HTR-8/SVneo (cell line): ENCODE results near the gene CPOX.

ENCODE experiments used
- DNase-seq: peaks from one replicate; pipeline ENCODE4 v3.0.0; 2011; ENCODE audit warnings: low spot score, mixed read lengths; ENCODE audit not compliant: insufficient read length
- FAIRE-seq: peaks from 2 replicates; lab custom pipeline; 2011; peaks lifted over from hg19 to GRCh38; lab: Jason Lieb, UNC

CPOX gene

GRCh38 chr3:98596541-98597500 lies 3.4 kb upstream of the CPOX start:
- FAIRE-seq, result no peak
- no peak for DNase-seq

- DNase-seq (no peak), FAIRE-seq (no peak)
Measured at GRCh38 chr3:98596087-98596486, 2.7 kb upstream of the CPOX start.

DNA sequence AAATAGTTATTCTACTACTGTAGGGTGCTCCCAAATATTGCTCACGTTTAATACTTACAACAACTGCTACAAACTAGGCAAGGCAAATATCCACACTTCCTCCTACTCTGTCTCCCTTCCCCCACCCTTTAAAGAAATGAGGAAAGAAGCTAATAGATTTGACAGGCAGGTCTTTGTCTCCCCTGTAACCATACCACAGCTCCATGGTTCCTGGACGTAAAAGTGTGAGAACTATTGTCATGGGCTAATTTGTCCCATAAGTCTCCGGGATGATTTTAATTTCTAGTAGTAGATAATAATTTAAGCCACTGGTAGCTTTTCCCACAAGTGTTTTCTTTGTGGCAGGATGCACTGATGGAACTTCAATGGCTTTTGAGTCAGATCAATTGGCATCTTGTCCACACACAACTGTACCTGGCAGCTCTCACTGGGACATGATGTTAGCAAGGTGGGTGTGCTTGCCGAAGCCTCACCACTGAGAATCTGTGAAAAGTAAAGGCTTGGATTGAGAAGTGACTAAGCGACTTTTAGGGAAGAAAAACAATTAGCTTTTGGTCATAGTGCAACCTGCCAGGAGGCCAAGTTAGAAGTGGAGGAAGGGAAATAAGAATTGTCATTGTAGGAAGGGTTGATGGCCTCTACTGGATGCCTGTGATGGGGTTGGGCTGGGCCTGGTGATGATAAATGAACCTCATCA lies 1.4 kb upstream of the CPOX start:
- DNase-seq, result no peak
- no peak for FAIRE-seq

GRCh38 chr3:98592345-98592935 lies 971 bp downstream of the CPOX start:
- FAIRE-seq, result no peak
- no peak for DNase-seq

GRCh38 chr3:98589331-98590036 lies 3.9 kb downstream of the CPOX start:
- FAIRE-seq (no peak), DNase-seq (no peak)

DNA sequence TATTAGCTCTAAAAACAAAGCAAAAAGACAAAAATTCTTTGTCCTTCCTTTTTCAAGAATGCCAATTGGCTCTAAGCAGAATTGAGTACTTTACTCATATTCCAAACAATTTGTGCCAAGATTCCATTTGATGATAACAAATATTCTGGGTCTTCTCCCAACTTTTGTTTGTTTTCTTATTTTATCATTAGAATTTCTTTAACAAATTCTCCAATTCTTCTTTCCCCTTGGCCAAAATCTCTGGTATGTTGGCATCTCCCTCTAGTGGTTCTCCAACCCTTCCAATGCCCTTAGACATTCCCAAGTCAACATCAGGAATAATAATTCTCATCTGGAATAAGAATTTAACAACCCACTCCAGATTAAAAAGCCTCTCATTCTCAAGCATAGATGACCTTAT lies 5.3 kb downstream of the CPOX start:
- DNase-seq, result no peak
- FAIRE-seq, result no peak

DNA sequence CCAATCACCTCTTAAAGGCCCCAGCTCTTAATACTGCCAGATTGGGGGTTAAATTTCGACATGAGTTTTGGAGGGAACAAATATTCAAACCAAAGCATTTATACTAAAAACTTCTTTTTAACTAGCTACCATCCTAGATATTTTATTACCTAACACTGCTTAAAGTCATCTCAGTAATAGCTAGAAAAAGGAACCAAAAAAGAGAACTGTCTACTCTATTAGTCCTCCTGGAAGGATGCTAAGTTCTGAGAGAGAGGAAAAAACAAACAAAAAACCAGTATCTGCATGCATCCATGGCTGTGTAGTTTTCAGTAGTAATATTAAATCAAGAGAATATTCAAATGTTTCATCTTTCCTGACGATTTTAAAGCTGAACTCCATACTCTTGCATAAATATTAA lies 5.8 kb downstream of the CPOX start:
- DNase-seq (no peak), FAIRE-seq (no peak)

GRCh38 chr3:98584547-98584946 lies 8.9 kb downstream of the CPOX start:
- FAIRE-seq (no peak), DNase-seq (no peak)

- FAIRE-seq (no peak), DNase-seq (no peak)
Measured at GRCh38 chr3:98583766-98584165, 9.6 kb downstream of the CPOX start.

DNA sequence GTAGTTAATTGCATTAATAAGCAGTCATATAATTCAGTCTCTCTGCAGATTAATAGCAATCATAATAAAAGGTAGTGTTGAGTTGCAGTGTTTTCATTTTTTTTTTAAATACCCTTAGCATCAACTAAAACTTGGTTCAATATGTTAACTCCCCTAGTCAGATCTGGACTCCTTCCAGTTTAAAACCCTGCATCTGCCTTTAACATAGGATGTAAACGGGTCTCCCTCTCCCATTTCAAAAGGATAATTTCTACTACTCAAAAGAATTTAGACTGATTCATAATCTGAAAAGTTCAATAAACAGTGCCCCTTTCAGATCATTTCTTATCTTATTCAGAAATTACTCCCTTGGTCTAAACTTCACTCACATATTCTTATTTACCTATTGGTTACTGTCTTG lies 11.4 kb downstream of the CPOX start:
- FAIRE-seq (no peak), DNase-seq (no peak)

DNA sequence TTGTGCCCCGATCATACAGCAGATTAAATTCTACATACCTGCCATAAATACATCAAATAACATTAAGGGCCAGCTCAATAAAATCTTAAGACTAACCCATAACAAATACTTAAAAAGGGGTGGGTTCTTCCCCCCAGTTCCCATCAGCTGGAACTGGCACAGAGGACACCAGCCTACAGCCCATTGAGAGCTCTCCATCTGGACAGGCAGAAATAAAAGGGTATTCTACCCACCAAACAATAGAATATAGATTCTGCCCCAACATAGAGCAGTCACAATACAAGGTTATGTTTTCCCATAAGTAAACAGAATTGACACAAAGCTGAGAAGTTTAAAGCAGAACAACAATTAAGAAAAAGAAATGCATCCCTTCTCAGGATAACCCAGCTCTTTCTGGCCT lies 11.9 kb downstream of the CPOX start:
- FAIRE-seq, result no peak
- DNase-seq, result no peak

DNA sequence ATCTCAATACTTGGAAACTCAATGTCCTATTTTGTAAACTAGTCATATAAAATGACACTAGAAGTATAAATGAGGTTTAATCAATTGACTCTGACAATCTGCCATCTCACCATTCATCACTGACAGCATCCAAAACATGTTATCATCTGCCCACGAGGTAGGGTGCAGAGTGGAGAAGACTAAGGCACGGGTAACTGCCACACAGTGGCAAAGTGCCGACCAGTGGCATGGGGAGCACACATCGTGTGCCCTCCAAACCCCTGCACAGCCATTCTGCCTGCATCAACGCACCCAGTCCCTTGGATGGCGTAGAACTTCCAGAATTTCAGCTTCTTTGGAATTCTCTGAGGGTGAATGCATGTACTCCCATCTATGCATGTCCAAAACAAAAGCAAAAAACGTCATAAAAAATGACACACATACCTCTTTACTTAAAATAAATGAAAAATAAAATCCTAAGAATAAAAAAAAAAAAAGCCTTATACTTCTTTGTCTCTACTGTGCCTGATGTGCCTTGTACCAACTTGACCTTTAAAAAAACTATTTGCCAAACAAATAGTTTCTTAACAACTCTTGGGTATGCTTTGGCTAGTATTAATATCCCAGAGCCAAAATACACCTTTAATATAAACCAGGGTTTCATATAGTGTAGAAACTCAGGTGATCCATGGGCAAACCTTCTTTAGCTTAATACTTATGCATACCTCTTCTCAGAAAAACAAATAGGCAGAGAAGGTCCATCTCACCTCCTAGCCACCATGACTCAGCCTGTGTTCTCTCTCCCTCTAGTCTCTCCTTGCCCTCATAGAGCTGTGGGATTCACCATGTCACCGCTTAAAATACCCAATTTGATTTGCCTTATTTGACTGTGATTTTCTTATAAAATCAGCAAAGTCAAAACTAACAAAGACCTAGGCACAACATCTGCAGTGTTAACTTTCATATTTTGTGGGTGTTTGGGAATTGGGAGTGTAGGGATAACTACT lies 12.7 kb downstream of the CPOX start:
- DNase-seq (no peak), FAIRE-seq (no peak)

DNA sequence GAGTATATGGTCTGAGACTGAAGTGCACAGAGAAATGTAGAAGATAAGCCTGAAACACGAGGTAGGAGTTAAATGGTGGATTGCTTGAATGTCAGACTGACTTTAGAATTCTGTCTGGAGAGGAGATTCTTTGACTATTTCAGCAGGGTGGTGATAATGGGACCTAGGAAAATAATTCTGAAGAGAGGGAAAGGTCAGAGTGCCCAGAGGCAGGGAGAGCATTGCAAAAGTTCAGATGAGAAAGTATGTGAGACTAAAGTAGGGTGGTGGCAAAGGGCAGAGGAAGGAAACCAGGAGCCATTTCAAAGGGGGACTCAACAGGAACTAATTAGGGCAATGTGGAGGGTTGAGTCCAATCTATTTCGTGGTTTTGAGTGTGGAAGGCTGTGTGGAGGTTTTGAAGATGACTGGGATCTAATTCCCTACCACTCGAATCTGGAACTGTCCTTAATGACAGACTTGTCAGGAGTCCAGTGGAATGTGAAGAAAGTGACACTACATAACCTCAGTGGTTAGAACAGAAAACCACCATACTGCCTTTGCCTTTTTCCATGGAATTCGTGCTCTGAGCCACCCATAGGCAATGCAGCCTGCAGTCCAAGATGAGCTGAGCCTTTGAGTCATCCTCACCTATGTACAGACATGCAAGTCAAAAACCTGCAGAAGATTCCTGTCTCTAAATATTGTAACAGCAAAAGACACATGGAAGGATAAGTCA lies 16.1 kb downstream of the CPOX start:
- FAIRE-seq (no peak), DNase-seq (no peak)

DNA sequence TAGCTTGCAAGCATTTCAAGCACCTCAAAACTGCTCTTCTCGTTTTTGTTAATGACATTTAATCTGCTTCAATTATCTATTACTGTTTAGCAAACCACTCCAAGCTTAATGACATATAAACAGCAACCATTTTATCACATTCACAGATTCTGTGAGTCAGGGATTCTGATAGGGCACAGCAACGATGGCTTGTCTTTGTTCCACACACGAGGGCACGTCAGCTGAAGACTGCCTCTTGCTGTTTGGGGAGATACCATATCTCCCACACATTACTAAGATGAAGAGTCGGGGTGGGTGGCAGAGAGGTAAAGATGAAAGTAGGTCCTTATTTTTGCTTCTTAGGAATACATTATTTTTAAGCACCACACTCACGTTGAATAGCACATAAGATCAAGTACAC lies 19.3 kb downstream of the CPOX start:
- DNase-seq (no peak), FAIRE-seq (no peak)

GRCh38 chr3:98573181-98573728 lies 20.2 kb downstream of the CPOX start:
- FAIRE-seq, result no peak
- peak; percentile 23 for DNase-seq

GRCh38 chr3:98568402-98568801 lies 25.0 kb downstream of the CPOX start:
- DNase-seq (no peak), FAIRE-seq (no peak)

GRCh38 chr3:98567666-98568270 lies 25.6 kb downstream of the CPOX start:
- DNase-seq (no peak), FAIRE-seq (no peak)

DNA sequence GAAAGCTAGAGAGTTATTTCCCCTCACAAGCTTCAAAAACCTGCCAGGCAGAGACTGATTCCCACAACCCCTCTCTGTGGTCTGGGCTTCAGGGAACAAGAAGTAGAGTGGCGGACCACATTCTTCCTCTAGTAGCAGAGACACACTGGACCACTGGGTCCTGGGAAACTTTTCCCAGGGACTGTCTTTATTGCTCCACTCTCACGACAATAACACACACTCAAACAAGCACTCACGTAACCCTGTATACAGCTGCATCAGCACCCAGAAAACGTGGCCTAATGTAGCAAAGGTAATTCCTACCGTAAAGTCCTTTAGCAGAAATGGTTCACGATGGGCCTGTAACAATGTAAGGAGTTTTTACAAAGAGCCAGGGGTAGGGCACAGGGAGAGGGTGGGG lies 27.6 kb downstream of the CPOX start:
- no peak for FAIRE-seq

More for the DNA sequence above, 27.6 kb downstream of the CPOX start:
- no peak for DNase-seq
